AG08395 (cell line): ENCODE data around the gene ZBTB33.

Experiments used
- DNase-seq: peaks from one replicate; pipeline ENCODE4 v3.0.0; 2012; ENCODE audit warnings: mixed read lengths, low spot score

The ZBTB33 gene

DNA sequence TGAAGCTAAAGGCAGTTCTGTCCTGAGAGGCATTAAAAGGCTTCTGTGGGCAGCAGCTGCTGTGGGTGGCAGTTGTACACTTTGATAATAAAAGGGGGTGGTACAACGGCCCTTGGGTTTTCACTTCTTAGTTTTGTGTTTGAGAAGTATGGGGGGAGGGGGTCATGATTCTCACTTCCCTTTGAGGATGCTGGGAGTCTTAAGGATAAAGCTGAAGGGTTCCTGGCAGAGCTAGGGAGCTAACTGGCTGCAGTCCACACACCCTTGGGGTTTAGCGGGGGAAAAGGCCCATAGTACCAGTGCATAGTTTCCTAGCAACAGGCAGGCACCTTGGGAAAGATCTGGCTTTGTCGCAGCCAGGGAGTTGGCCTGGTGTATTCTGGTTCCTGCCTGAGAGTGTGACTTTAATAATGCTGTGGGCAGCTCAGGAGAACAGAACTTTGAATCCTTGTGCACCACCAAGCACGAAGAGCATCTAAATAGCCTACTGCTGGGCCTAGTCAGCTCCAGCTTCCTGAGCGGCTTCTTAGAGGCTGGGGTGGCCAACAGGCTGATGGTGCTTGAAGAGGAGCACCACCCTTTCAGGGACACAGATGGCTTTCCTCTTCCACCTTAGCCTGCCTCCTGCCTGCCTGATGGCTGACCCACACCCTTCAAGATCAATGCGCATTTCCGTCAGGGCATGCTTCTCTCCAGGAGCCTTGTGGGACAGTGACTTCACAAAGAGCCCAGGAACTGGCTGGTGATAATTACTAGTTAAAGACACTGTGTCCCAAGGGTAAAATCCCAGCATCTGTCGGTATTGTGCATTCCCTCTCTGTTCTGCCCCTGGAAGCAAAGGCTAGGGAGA is 12.5 kb downstream of the ZBTB33 start:
- DNase-seq, result no peak

- no peak for DNase-seq
These were observed 13.7 kb downstream of the ZBTB33 start for GRCh38 chrX:120264341-120264740.

DNA sequence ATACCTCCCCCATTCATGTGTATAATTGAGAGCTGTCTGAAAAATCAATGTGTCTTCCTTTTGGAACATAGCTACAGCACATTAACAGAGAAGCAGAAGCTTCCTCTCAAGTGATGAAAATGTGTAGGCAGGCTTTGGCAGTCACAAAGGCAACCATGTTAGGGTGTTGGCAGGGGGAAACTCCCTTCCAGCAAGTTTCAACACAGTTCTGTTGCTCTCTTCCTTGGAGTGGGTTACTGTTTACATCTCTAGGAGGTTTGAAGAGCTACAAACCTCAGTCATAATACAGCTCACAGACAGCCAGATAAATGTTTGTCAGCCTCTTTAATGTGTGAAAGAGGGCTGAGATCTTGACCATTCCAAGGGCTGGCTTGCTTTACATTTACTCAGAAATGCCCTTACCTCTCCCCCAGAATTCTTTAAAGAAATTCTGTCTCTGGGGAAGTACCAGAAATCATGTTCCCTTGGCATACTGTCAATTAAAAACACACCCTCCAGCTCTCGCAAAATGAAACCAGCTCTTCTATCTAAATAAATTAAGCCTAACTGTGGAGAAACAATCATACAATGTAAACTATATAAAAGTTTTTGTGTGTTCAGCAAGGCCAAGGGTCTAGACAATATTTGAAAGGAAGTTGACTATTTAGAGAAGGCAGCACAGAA is 18.9 kb downstream of the ZBTB33 start:
- DNase-seq, result no peak

DNA sequence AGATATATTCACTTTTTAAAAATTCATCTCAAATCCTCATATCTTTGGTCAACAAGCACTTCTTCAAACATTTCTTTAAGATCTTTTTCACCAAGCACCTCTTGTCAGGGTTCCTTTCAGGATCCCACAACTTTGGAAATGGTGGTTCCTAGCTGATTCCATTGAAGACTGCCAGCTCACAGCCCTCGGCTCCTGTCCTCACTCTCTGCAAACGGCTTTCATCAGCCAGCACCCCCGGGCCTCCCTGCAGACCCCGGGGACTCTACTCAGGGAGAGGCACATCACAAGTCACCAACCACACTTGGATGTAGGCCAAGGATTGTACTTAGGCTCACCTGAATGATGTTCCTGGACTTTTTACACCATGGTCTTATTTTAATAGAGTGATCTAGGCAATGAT is 20.0 kb downstream of the ZBTB33 start:
- DNase-seq, result no peak

GRCh38 chrX:120271218-120271617 is 20.6 kb downstream of the ZBTB33 start:
- DNase-seq, result no peak

- no peak for DNase-seq
These were observed 23.5 kb downstream of the ZBTB33 start for GRCh38 chrX:120274145-120274544.

DNA sequence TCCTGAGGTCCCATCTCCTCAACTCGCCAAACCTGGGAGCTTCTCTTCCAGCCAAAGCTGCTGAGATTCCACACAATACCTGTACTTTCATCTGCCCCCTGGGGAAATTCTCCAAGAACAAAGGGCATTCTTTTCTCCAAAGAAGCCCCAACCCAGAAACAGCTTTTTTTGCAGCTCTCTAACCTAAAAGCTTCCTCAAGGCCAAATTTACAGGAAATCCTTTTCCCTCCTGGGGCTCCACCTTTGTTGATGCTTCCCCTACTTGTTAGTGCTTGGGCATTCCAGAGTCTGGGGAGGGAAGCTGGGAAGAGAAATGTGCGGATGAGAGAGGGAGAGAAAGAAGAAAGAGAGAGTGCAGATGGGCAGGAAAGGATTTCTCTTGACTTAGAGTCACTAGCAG is 24.3 kb downstream of the ZBTB33 start:
- no peak for DNase-seq

GRCh38 chrX:120281021-120281624 is 30.5 kb downstream of the ZBTB33 start:
- DNase-seq, result no peak

GRCh38 chrX:120281761-120282160 is 31.1 kb downstream of the ZBTB33 start:
- no peak for DNase-seq

GRCh38 chrX:120282697-120283096 is 32.1 kb downstream of the ZBTB33 start:
- DNase-seq, result no peak

DNA sequence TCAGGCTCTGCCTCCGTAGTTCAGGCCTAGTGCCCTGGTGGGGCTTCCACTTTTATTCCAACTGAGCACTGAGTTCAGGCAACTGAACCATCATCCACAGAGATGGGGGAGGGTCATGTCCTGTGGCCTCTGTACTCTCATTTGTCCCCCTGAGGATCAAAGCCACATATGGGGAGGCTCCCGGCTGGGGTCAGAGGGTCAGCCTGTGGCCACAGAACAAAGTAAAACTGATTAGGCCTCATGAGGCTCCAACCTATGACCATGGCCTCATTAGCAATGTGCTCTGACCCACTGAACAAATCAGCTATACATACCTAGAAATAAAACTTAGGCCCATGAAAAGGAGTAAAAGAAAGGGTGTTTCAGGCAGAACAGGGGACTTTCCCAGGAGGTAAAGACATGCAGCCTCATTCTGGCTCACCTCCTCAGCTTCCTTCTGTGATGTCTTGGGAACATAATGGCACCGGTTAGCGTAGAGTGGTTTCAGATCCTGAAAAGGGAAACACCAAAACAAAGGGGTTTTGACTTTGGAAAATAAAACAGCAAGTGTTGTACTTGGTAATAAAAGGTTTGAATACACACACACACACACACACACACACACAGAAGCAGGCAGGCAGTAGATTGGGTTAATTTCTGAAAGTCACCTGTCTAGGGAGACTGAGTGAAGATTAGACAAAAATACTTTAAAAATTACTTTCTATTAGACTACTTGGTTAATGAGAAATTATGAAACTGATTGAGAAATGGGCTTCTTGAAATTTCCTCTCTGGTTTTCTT is 36.3 kb downstream of the ZBTB33 start:
- DNase-seq, result no peak

- DNase-seq, result no peak
These were observed 37.0 kb downstream of the ZBTB33 start for GRCh38 chrX:120287513-120288112.

- DNase-seq, result no peak
These were observed 39.5 kb downstream of the ZBTB33 start for GRCh38 chrX:120290107-120290506.

DNA sequence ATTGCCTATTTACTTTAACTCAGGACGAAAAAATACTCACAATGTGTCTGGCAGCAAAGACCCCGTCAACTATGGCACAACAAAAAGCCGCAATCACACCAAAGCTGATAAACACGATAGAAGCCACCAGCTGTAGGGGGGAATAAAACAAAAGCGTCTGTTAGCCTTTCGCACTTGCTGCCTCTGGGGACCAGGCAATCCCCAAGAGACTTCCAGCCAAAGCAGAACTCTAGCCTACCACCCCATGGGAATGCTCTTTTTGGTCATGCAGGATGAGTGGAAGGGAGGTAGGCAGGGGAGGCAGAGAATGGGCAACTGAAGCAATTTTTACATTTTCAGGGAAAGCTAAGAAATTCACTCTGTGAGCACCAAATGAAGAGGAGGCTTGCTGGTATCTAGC is 40.6 kb downstream of the ZBTB33 start:
- DNase-seq, result no peak

- DNase-seq, result no peak
These were observed 42.4 kb downstream of the ZBTB33 start for GRCh38 chrX:120293015-120293414.

DNA sequence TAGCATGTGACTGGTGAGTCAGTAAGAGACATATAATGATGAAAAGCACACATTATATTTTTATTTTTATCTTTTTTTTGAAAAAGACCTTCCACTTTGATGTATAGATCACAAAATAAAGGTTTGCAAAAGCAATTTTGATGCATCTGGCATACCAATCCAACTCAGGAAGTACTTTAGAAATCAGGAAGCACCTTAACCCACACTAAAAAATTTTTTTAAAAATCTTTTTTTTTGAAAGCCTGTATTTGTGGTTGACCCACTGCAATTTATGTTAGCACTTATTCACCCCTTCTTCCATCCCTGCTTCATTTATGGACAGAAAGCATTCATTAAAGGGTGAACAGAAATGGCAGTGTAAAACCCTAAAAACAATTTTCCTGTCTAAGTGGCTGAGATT is 44.0 kb downstream of the ZBTB33 start:
- DNase-seq, result no peak

DNA sequence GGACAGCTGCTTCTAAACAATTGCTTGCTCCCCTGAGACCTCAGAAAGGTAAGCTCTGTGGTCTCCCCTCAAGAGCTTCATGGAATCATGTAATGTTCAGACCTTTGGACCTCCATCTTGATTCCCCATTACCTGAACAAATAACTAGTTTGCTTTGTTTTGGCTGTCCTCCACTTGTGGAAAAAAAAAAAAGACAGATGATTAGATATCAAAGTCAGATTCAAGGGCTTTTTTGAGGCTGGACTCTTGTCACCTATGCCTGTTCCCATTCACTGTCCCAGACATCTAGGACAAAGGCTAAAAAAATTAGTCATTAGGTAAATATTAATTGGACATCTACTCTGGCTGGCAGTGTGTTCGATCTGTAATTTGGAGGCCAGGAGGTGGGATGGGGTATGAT is 47.3 kb downstream of the ZBTB33 start:
- DNase-seq, result no peak

DNA sequence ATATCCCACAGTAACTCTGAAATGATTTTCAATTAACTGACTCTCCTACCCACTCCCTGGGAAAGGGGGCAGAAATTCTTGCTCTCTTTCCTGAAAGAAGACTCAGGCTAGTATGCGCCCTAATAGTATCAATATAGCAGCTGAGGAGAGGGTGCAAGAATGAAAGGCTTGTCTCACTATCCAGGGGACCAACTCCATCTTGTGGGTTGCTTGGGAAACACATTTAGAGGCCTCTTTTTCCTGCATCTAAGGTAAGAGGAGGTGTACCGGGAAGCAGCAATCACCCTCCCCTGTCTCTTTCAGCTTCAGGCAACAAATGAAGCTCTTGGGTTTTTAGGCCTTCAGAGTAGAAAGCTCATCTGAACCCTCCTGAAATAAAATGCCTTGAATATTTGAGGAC is 49.3 kb downstream of the ZBTB33 start:
- no peak for DNase-seq

DNA sequence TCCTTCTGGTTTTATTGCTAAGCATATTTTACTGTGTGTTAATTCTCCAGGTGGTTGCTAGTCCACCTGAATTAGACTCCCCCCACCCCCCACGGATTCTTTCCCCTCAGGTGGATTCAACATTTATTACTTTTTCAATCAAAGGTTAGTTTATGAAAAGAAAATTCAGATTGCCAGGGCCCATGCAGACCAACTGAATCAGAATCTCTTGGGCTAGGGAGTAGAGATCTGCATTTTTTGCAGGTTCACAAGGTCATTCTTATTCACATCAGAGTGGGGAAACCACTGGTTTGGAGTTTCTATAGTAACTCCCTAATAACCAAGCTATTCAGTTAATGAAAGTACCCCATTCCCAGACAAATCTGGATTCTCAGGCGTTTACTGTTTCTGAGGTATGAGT is 50.9 kb downstream of the ZBTB33 start:
- no peak for DNase-seq

- DNase-seq, result no peak
These were observed 51.3 kb downstream of the ZBTB33 start for GRCh38 chrX:120301960-120302359.

DNA sequence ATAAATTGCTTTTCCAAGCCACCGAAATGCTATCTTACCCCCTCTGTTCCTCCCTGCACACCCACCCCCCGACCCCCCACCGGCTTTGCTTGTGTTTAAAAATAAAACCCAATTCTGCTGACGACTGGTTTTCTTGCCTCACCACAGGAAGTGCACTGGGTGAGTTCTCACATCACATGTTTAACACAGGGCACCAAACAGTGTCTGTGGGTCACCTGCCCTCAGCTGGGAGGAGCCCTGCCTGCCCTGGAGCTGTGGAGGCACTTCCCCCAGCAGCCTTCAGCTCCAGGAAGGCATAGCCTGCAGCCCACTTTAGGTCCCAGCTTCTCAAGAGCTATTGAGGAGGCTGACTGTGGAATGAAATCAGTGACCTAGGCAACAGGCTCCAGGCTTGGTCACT is 51.8 kb downstream of the ZBTB33 start:
- DNase-seq, result no peak

DNA sequence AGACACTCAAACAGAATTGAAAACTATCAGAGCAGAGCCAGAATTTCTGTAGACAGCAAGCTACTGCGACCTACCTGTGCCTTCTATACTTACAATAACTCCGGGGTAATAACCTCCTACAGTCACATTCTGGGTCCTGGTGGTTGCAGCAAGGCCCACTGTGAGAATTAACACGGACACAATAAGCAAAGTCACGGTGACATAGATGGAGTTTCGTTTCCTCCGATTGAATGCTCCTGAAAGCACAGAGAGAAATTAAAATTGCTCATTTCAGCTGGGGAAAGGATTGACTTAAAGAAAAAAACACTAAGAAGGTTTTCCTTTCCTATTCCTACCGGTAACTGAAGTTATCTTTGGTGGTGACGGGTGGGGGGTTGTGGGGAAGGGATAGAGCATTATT is 53.6 kb downstream of the ZBTB33 start:
- DNase-seq, result no peak
